Cerebellar nuclear complex (tissue), 1 donor: ENCODE measurements around the gene ATP13A3.
A peak's percentile ranks its signal among the peaks of the same experiment; 100 is the strongest.
"Not testable (repeated sequence)": the region's sequence is repeated elsewhere in the genome, so short reads cannot be mapped to it uniquely, and the experiment has no call there.

Experiments
- DNase-seq, 2 experiments: peaks; one replicate each; lab custom pipeline; 2025; lab: John Stamatoyannopoulos, UW

Gene ATP13A3

GRCh38 chr3:194499516-194499915 is 12.7 kb upstream of the ATP13A3 start:
- not testable (repeated sequence) for DNase-seq

- DNase-seq, result no peak
These were observed 11.2 kb upstream of the ATP13A3 start for GRCh38 chr3:194497799-194498575.

DNA sequence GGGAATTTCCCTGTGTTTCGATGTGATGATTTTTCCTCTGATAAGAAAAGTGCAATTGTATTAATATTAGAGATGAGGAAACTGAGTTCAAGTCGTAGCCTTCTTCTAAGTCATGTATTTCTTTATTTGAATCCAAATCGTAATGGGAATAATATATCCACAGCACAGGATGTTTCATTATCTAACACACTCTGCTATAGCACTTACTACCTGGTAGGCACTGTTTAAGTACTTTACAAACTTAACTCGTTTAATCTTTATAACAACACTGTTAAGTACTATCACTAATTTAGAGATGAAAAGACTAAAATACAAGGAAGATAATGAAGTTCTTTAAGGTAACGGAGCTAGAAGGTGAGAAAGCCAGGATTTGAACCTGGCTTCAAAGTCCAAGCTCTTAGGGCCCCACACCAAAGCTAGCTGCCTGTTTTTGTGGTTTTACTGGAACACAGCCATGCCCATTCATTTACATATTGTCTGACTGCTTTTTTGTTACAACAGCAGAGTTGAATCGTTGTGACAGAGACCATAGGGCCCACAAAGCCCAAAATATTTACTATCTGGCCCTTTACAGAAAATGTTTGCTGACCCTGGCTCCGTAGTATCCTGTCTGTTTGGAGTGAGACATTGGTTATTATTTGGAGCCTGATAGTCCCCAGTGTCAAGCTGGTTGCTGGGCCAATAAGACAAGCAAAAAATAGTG is 9.6 kb upstream of the ATP13A3 start:
- DNase-seq, result no peak

GRCh38 chr3:194494951-194495374 is 8.2 kb upstream of the ATP13A3 start:
- DNase-seq, result no peak

- DNase-seq, result not testable (repeated sequence)
These were observed 7.5 kb upstream of the ATP13A3 start for GRCh38 chr3:194493995-194494927.

- DNase-seq, result no peak
These were observed 5.2 kb upstream of the ATP13A3 start for GRCh38 chr3:194492001-194492400.

- no peak for DNase-seq
These were observed 3.2 kb upstream of the ATP13A3 start for GRCh38 chr3:194489736-194490612.

GRCh38 chr3:194488055-194488742 is 1.4 kb upstream of the ATP13A3 start:
- DNase-seq, result no peak

GRCh38 chr3:194487289-194488054 is 670 bp upstream of the ATP13A3 start:
- DNase-seq, result peak in 1 of 2 experiments; percentile 44

DNA sequence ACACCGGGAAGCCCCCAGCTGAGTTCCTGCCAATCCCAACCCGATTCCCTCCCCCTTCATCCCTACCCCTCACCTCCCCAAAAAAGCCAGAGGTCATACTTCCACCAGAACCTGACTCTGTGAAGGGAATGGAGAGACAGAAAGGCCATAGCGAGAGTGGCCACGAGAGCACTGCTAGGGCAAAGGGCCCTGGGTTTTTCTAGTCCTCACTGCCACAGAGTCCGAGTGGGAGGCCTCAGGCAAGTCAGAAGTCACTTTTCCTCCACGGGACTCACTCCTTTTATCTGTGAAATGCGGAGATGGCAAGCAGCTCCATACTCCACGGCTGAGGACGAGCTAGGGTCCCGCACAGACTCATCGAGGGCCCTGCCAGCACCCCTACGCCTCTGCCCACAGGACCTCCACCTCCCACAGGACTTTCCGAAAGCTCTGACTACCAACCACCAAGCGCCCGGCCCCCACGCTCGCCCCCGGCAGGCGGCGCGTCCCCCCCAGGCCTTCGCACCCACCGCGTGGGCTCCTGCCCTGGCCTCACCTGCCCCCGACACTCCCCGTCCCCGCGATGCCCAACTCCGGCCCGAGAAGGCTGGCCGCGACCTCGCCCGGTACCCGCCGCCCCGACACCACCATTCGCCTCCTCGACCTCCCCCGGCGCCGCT is 792 bp downstream of the ATP13A3 start:
- DNase-seq, result no peak

DNA sequence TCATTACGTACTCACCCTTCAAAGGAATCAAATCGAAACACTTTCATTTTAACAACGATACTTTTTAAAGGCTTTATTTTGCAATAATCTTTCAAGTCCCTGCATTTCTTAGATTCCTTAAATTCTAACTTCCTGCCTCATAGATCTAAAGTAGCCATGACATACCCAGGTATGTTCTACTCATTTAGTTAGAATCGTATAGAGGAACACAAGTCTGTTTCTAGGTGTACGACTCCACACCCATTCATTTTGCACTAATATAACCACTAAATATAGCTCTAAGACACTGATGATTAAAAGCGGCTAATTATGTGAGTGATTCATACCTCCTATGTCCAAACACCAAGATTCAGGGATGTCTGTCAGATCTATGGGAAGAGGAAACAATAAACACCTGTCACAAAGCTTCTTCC is 1.3 kb downstream of the ATP13A3 start:
- DNase-seq, result no peak

GRCh38 chr3:194484614-194485013 is 2.2 kb downstream of the ATP13A3 start:
- DNase-seq, result no peak

GRCh38 chr3:194483850-194484249 is 3.0 kb downstream of the ATP13A3 start:
- DNase-seq, result no peak

DNA sequence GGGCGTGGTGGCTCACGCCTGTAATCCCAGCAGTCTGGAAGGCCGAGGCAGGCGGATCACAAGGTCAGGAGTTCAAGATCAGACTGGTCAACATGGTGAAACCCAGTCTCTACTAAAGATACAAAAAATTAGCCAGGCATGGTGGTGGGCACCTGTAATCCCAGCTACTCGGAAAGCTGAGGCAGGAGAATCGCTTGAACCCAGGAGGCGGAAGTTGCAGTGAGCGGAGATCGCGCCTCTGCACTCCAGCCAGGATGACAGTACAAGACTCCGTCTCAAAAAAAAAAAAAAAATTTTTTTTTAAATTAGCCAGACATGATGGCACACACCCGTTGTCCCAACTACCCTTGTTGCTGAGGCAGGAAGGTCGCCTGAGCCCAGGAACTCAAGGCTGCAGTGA is 4.0 kb downstream of the ATP13A3 start:
- DNase-seq, result not testable (repeated sequence)

- DNase-seq, result no peak
These were observed 4.6 kb downstream of the ATP13A3 start for GRCh38 chr3:194482196-194482593.

- no peak for DNase-seq
These were observed 5.1 kb downstream of the ATP13A3 start for GRCh38 chr3:194481525-194482195.

GRCh38 chr3:194481103-194481502 is 5.7 kb downstream of the ATP13A3 start:
- DNase-seq, result no peak

DNA sequence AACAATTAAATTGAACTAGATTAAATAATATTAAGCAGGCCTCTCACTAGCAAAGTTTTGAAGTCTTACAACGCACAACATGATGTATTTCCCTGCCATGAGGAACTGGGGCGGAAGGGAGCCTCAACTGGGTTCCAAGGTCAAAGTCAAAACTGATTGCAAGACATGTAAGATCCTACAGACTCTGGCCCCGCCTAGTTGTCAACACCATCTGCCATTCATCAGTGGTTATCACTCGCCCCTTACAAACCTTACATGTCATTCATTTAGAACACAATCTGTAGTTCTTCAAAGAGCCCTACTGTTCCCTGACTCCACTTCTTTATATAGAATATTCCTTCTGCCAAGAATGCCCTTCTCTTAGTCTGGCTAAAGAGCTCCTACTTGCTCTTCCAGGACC is 10.0 kb downstream of the ATP13A3 start:
- DNase-seq, result no peak

- DNase-seq, result no peak
These were observed 10.8 kb downstream of the ATP13A3 start for GRCh38 chr3:194475978-194476377.
